ENCODE measurements around the gene PLAC9.

GRCh38 chr10:80166581-80167470 lies 34.3 kb downstream of the PLAC9 start:
- TF ChIP-seq CTCF (IDR thresholded peaks at IDR 0.05; ENCODE audit: insufficient read depth, low read length, poor library complexity, severe bottlenecking) = no peak
- TF ChIP-seq EZH2phosphoT487 (conservative IDR thresholded peaks at IDR 0.05; ENCODE audit: low read length) = no peak

All from SU-DHL-6 (cell line).